GM10248 (cell line): ENCODE measurements around the gene DAND5.

ENCODE experiments used
- CTCF ChIA-PET: fragments of 300-600 bp; sonication (Branson Sonifier 250); formaldehyde crosslinking; extraction: SDS; loops from one replicate; lab custom pipeline; 2021; ENCODE audit warnings: antibody characterized with exemption; lab: Yijun Ruan, JAX
- POLR2A ChIA-PET: fragments of 350-650 bp; sonication (Branson Sonifier 250); formaldehyde crosslinking; extraction: SDS; loops from one replicate; lab custom pipeline; 2020; ENCODE audit warnings: antibody characterized with exemption; lab: Yijun Ruan, JAX
- DNase-seq: peaks from one replicate; pipeline ENCODE4 v3.0.0; 2012; ENCODE audit errors: extremely low spot score
- CTCF ChIP-seq: IDR thresholded peaks from 2 replicates; pipeline ENCODE4 v1.5.1; 2012; ENCODE audit warnings: mild to moderate bottlenecking, low read depth; ENCODE audit errors: extremely low read depth, missing control alignments, control extremely low read depth

Gene DAND5

GRCh38 chr19:13014101-13014920, 44.9 kb downstream of the DAND5 start:
- ChIA-PET POLR2A (interaction anchor here (0.7 kb wide), 2 partner anchors 89 to 91 kb away, joined by 3 read pairs; no protein-coding TSS in a partner anchor), CTCF (interaction anchor here (1.2 to 2.6 kb wide), 11 partner anchors 16 to 91 kb away, joined by 3 to 15 read pairs (median 6); no protein-coding TSS in a partner anchor)
- TF ChIP-seq CTCF = no peak
- no peak for DNase-seq

GRCh38 chr19:13014921-13015280, 45.5 kb downstream of the DAND5 start:
- DNase-seq = no peak
- TF ChIP-seq CTCF = no peak
- ChIA-PET CTCF (interaction anchor here (0.8 to 2.6 kb wide), 5 partner anchors 37 to 102 kb away, joined by 3 to 15 read pairs (median 7); no protein-coding TSS in a partner anchor), POLR2A (interaction anchor here (0.7 kb wide), 1 partner anchor 88 kb away, joined by 3 read pairs; no protein-coding TSS in a partner anchor)

GRCh38 chr19:13015361-13016223, 46.2 kb downstream of the DAND5 start:
- POLR2A ChIA-PET = no interaction called here

GRCh38 chr19:13016245-13016627, 46.9 kb downstream of the DAND5 start:
- ChIA-PET CTCF (interaction anchor here (1.3 to 2.2 kb wide), 2 partner anchors 18 to 45 kb away, joined by 4 to 7 read pairs; no protein-coding TSS in a partner anchor), POLR2A (no interaction called here)
- DNase-seq = no peak
- TF ChIP-seq CTCF = no peak

More at GRCh38 chr19:13015361-13016223, 46.2 kb downstream of the DAND5 start:
- DNase-seq = no peak
- TF ChIP-seq CTCF = no peak
- CTCF ChIA-PET = interaction anchor here (0.8 to 2.6 kb wide), 5 partner anchors 18 to 102 kb away, joined by 3 to 15 read pairs (median 4); no protein-coding TSS in a partner anchor

GRCh38 chr19:13016628-13017305, 47.4 kb downstream of the DAND5 start:
- ChIA-PET CTCF (interaction anchor here (1.2 to 2.2 kb wide), 3 partner anchors 17 to 44 kb away, joined by 3 to 7 read pairs (median 4); no protein-coding TSS in a partner anchor), POLR2A (no interaction called here)
- no peak for DNase-seq
- no peak for TF ChIP-seq CTCF
